Nephron progenitor cell (in vitro differentiated cells): ENCODE results near the gene MYO18A.

ENCODE experiments used
- DNase-seq: peaks from one replicate; pipeline ENCODE4 v3.0.0; 2021
- H3K27ac Mint-ChIP-seq: 2 replicates; pipeline ENCODE4 v1.8.0; 2021; ENCODE audit warnings: mild to moderate bottlenecking, moderate library complexity, mixed read lengths
- H3K27me3 Mint-ChIP-seq: 2 replicates; pipeline ENCODE4 v1.8.0; 2021; ENCODE audit warnings: mild to moderate bottlenecking, low read depth, mixed read lengths; ENCODE audit not compliant: poor library complexity
- H3K36me3 Mint-ChIP-seq: 2 replicates; pipeline ENCODE4 v1.8.0; 2021; ENCODE audit warnings: low read depth, mixed read lengths
- H3K4me1 Mint-ChIP-seq: 2 replicates; pipeline ENCODE4 v1.8.0; 2021; ENCODE audit warnings: mixed read lengths
- H3K4me3 Mint-ChIP-seq: 2 replicates; pipeline ENCODE4 v1.8.0; 2021; ENCODE audit warnings: mild to moderate bottlenecking, moderate library complexity, mixed read lengths
- H3K9me3 Mint-ChIP-seq: 2 replicates; pipeline ENCODE4 v1.8.0; 2021; ENCODE audit warnings: mild to moderate bottlenecking, moderate library complexity, mixed read lengths
- TF ChIP-seq, protein P1 (sequence below): fragments of 200-600 bp; sonication (generic); IDR thresholded peaks from 2 replicates; pipeline ENCODE4 v1.5.0; 2021; ENCODE audit warnings: antibody characterized with exemption

The MYO18A gene

DNA sequence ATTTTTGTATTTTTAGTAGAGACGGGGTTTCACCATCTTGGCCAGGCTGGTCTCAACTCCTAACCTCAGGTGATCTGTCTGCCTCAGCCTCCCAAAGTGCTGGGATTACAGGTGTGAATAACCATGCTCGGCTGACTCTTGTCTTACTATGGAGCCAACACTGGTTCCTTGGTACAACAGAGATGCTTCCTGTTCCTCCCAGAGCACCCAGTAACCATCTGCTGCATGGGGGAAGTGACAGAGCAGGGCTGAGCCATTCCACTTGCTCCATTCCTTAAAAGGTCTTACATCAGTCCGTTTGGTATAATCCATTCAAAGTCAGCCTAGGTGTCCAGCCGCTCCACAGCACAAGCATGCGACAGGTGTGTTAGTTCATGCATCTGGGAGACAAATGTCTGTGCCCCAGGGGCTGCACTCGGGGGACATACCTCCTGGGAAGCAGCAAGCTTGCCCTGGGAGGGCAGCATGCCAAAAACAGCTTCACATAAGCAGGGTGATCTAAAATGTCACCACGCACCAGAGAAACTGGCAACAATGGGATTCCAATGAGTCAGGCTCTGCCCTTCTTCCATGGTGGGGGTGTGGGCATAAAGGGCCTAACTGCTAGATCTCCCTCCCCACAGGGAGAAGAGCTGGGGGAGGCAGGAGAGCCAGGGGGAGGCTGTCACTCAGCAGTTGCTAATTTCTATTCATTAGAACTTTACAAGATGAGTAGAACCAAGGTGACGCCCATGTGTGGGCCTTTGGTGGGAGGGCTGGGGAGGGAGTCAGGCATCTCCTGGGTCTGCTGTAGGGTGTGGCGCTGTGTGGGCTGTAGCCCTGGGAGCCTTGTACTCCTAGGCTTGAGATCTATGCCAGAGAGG lies 101.8 kb downstream of the MYO18A start:
- Mint-ChIP-seq H3K4me3 (no peak overlapping the region), H3K4me1 (peaks cover 29% of the 10 kb centered on the region), H3K36me3 (peaks cover 26% of the 10 kb centered on the region), H3K27me3 (peaks cover 5% of the 10 kb centered on the region), H3K9me3 (no peaks in the 10 kb centered on the region), H3K27ac (no peak overlapping the region)
- DNase-seq, result no peak
- TF ChIP-seq, protein P1, sequence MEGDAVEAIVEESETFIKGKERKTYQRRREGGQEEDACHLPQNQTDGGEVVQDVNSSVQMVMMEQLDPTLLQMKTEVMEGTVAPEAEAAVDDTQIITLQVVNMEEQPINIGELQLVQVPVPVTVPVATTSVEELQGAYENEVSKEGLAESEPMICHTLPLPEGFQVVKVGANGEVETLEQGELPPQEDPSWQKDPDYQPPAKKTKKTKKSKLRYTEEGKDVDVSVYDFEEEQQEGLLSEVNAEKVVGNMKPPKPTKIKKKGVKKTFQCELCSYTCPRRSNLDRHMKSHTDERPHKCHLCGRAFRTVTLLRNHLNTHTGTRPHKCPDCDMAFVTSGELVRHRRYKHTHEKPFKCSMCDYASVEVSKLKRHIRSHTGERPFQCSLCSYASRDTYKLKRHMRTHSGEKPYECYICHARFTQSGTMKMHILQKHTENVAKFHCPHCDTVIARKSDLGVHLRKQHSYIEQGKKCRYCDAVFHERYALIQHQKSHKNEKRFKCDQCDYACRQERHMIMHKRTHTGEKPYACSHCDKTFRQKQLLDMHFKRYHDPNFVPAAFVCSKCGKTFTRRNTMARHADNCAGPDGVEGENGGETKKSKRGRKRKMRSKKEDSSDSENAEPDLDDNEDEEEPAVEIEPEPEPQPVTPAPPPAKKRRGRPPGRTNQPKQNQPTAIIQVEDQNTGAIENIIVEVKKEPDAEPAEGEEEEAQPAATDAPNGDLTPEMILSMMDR, result no peak

DNA sequence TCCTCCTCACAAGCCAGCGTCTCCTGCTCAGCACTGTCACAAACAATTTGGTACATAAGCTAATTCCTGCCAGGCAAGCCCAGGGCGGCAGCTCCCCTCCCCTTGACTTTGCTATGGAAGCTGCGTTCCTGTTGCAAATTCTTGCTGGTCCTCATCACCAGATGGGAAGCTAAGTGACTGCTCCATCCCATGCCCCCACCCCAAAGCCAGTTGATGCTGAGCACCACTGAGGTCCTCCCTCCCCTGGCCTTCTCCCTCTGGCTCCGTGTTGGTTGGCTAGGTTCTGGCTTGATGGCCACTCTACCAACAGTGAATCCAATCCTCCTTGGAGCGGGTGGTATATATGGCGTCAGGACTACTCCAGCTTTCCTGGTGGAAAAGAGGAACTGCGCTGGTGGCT lies 102.9 kb downstream of the MYO18A start:
- H3K27me3 Mint-ChIP-seq, result peaks cover 5% of the 10 kb centered on the region
- no peak overlapping the region for H3K4me3 Mint-ChIP-seq
- H3K36me3 Mint-ChIP-seq, result peaks cover 26% of the 10 kb centered on the region
- no peak for DNase-seq
- H3K27ac Mint-ChIP-seq, result no peak overlapping the region
- H3K4me1 Mint-ChIP-seq, result peaks cover 29% of the 10 kb centered on the region
- H3K9me3 Mint-ChIP-seq, result no peaks in the 10 kb centered on the region
- TF ChIP-seq, protein P1, result no peak

DNA sequence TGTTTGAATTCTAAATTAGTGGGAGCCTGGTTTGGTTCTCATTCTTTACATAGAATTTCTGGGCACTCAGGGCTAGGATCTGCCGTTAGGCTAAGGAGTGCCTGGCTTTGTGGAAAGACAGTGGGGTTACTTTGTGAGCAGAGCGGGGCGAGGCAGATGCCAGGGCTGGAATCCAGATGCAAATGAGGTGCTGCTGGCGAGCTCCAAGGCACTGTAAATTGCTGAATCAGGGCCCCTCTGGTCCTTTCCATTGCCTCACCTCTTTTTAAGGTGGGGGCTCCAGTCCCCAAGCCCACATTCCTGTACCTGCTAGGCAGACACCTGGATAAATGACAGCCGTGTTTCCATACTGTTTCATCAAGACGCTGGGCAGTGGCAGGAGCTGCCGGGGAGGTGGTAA lies 103.5 kb downstream of the MYO18A start:
- Mint-ChIP-seq H3K4me3 (no peak overlapping the region), H3K9me3 (no peaks in the 10 kb centered on the region), H3K36me3 (peaks cover 24% of the 10 kb centered on the region), H3K27me3 (peaks cover 5% of the 10 kb centered on the region), H3K27ac (no peak overlapping the region), H3K4me1 (peaks cover 27% of the 10 kb centered on the region)
- TF ChIP-seq, protein P1, result no peak
- DNase-seq, result no peak

DNA sequence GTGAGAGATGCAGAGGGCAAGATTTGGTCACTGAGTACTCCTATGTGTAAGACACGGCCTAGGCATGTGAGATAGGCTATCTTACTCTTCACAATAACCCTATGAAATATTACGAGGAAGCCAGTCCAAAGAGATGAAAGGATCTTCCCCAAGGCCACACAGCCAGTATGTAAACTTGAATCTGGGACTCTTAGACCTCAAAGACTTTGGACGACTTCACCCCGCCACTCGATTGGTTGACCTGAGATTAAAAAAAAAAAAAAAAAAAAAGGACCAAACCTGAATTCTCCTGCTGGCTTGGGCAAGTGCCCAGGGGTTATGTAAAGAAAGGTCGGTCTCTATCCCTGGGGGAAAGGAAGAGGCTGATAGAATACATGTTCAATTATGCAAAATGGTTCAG lies 104.1 kb downstream of the MYO18A start:
- peaks cover 5% of the 10 kb centered on the region for H3K27me3 Mint-ChIP-seq
- no peaks in the 10 kb centered on the region for H3K9me3 Mint-ChIP-seq
- TF ChIP-seq, protein P1, result no peak
- no peak for DNase-seq
- no peak overlapping the region for H3K27ac Mint-ChIP-seq
- peaks cover 17% of the 10 kb centered on the region for H3K36me3 Mint-ChIP-seq
- H3K4me3 Mint-ChIP-seq, result no peak overlapping the region
- H3K4me1 Mint-ChIP-seq, result peaks cover 22% of the 10 kb centered on the region

DNA sequence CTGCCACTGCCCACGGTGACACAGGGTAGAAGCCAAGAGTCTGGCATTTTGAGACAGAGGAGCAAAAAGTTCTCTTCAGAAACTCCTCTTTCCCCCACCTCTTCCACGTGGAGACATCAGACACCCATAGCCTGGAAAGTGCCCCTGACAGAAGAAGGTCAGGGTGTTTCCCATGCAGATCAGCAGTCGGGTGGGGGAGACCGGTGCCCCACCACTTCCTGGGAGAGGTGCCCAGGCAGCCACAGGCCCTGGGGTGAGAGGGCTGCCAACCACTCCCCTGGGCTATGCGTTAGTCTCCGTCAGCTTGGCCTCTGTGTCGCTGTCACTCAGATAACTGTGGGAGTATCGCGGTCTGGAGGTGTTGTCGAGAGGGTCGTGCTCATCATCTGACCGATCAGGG lies 105.7 kb downstream of the MYO18A start:
- H3K4me3 Mint-ChIP-seq, result no peak overlapping the region
- peaks cover 7% of the 10 kb centered on the region for H3K36me3 Mint-ChIP-seq
- no peak for DNase-seq
- H3K27me3 Mint-ChIP-seq, result peaks cover 5% of the 10 kb centered on the region
- H3K27ac Mint-ChIP-seq, result no peak overlapping the region
- peaks cover 27% of the 10 kb centered on the region for H3K4me1 Mint-ChIP-seq
- no peaks in the 10 kb centered on the region for H3K9me3 Mint-ChIP-seq
- TF ChIP-seq, protein P1, result no peak

DNA sequence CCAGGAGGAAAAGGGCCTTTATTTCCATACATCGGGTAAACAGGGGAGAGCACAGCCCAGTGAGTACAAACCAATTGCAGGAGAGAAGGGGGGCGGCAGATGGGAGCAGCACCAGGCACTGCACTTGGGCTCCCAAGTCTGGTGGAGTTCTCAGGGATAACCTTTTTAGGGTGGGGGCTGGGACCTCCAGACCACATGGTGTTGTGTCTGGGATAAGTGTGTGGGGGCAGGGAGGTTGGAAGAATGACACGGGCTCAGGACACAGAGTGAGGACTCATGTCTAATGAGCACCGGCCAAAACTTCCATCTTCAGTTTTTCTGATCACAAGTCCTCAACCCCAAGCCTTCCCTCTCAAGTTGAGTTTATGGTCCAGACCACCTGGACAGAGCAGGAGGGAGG lies 106.7 kb downstream of the MYO18A start:
- TF ChIP-seq, protein P1, result no peak
- no peak for DNase-seq
- no peaks in the 10 kb centered on the region for H3K9me3 Mint-ChIP-seq
- peaks cover 27% of the 10 kb centered on the region for H3K4me1 Mint-ChIP-seq
- H3K27ac Mint-ChIP-seq, result peak overlapping the region; percentile 14
- H3K4me3 Mint-ChIP-seq, result no peak overlapping the region
- H3K27me3 Mint-ChIP-seq, result peaks cover 5% of the 10 kb centered on the region
- H3K36me3 Mint-ChIP-seq, result peaks cover 7% of the 10 kb centered on the region
